ENCODE results near the gene LSM7.

DNA sequence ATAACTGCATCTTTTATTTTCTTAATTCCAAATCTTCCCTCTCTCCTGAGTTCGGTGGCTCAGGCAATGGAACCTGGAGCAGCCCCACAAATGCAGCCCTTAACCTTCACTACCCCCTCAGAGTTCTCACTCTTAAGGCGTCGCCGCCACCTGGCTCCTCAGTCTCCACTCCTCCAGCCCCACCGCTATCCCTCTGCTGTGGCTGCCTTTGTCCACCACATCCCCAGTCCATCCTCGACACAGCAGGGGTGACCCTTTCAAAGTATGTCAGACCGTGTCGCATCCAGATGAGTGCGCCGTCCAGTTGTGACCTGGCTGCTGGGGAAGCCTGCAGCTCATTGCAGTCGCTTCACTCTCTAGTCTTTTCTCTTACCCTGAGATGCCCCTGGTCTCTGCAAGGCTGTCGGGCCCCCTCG, 1.1 kb upstream of the LSM7 start:
- TF ChIP-seq, protein P1, sequence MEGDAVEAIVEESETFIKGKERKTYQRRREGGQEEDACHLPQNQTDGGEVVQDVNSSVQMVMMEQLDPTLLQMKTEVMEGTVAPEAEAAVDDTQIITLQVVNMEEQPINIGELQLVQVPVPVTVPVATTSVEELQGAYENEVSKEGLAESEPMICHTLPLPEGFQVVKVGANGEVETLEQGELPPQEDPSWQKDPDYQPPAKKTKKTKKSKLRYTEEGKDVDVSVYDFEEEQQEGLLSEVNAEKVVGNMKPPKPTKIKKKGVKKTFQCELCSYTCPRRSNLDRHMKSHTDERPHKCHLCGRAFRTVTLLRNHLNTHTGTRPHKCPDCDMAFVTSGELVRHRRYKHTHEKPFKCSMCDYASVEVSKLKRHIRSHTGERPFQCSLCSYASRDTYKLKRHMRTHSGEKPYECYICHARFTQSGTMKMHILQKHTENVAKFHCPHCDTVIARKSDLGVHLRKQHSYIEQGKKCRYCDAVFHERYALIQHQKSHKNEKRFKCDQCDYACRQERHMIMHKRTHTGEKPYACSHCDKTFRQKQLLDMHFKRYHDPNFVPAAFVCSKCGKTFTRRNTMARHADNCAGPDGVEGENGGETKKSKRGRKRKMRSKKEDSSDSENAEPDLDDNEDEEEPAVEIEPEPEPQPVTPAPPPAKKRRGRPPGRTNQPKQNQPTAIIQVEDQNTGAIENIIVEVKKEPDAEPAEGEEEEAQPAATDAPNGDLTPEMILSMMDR (IDR thresholded peaks at IDR 0.05), result no peak
- TF ChIP-seq POLR2A (IDR thresholded peaks at IDR 0.05), result no peak
- no peak for TF ChIP-seq EP300 (IDR thresholded peaks at IDR 0.05)
